HEK293 (cell line): ENCODE measurements around the gene SCUBE3.

Source experiments
- AEBP2 ChIP-seq: fragments of 450-650 bp; formaldehyde crosslinking; IDR thresholded peaks from 2 replicates; pipeline ENCODE4 v1.5.1; 2016; ENCODE audit warnings: missing biosample characterization, missing genetic modification characterization, borderline replicate concordance
- ATF2 ChIP-seq: fragments of 450-650 bp; formaldehyde crosslinking; IDR thresholded peaks from 2 replicates; pipeline ENCODE4 v1.5.1; 2016; ENCODE audit warnings: missing biosample characterization, missing genetic modification characterization, low read depth
- CTCF ChIP-seq: fragments of 450-650 bp; formaldehyde crosslinking; IDR thresholded peaks from 2 replicates; pipeline ENCODE4 v1.5.1; 2016; ENCODE audit warnings: missing biosample characterization, missing genetic modification characterization
- HOXC10 ChIP-seq: sonication (generic); formaldehyde crosslinking; IDR thresholded peaks from 2 replicates; pipeline ENCODE4 v1.8.1; 2023; ENCODE audit warnings: mild to moderate bottlenecking, missing genetic modification reagents
- REST ChIP-seq: fragments of 450-650 bp; formaldehyde crosslinking; IDR thresholded peaks from 2 replicates; pipeline ENCODE4 v1.5.1; 2016; ENCODE audit warnings: missing biosample characterization, missing genetic modification characterization
- SCRT1 ChIP-seq: fragments of 450-650 bp; formaldehyde crosslinking; IDR thresholded peaks from 2 replicates; pipeline ENCODE4 v1.5.1; 2016; ENCODE audit warnings: missing biosample characterization, missing genetic modification characterization, borderline replicate concordance
- TRIM28 ChIP-seq: IDR thresholded peaks from 2 replicates; pipeline ENCODE4 v1.6.1; 2011; ENCODE audit warnings: low read length, control low read depth, borderline replicate concordance
- ZBTB21 ChIP-seq: fragments of 450-650 bp; formaldehyde crosslinking; IDR thresholded peaks from 2 replicates; pipeline ENCODE4 v1.5.1; 2017; ENCODE audit warnings: missing biosample characterization, missing genetic modification characterization
- ZBTB48 ChIP-seq: fragments of 450-650 bp; formaldehyde crosslinking; IDR thresholded peaks from 2 replicates; pipeline ENCODE4 v1.5.1; 2016; ENCODE audit warnings: missing biosample characterization, missing genetic modification characterization
- ZFP3 ChIP-seq: fragments of 450-650 bp; formaldehyde crosslinking; IDR thresholded peaks from 2 replicates; pipeline ENCODE4 v1.5.1; 2016; ENCODE audit warnings: low read depth, missing biosample characterization, missing genetic modification characterization
- ZIC2 ChIP-seq: fragments of 450-650 bp; formaldehyde crosslinking; IDR thresholded peaks from 2 replicates; pipeline ENCODE4 v1.5.1; 2016; ENCODE audit warnings: missing biosample characterization, missing genetic modification characterization
- ZNF138 ChIP-seq: fragments of 450-650 bp; formaldehyde crosslinking; IDR thresholded peaks from 2 replicates; pipeline ENCODE4 v1.5.1; 2016; ENCODE audit warnings: missing biosample characterization, missing genetic modification characterization, borderline replicate concordance
- ZNF148 ChIP-seq: fragments of 450-650 bp; formaldehyde crosslinking; IDR thresholded peaks from 2 replicates; pipeline ENCODE4 v1.5.0; 2017; ENCODE audit warnings: missing biosample characterization, missing genetic modification characterization, borderline replicate concordance
- ZNF169 ChIP-seq: fragments of 450-650 bp; formaldehyde crosslinking; IDR thresholded peaks from 2 replicates; pipeline ENCODE4 v1.5.1; 2016; ENCODE audit warnings: missing biosample characterization, missing genetic modification characterization
- ZNF174 ChIP-seq: fragments of 450-650 bp; formaldehyde crosslinking; IDR thresholded peaks from 2 replicates; pipeline ENCODE4 v1.5.0; 2017; ENCODE audit warnings: missing biosample characterization, mild to moderate bottlenecking, missing genetic modification characterization
- ZNF175 ChIP-seq: fragments of 450-650 bp; formaldehyde crosslinking; IDR thresholded peaks from 2 replicates; pipeline ENCODE4 v1.5.1; 2016; ENCODE audit warnings: missing biosample characterization, missing genetic modification characterization
- ZNF202 ChIP-seq: fragments of 450-650 bp; formaldehyde crosslinking; IDR thresholded peaks from 2 replicates; pipeline ENCODE4 v1.5.1; 2016; ENCODE audit warnings: missing biosample characterization, missing genetic modification characterization, borderline replicate concordance
- ZNF221 ChIP-seq: fragments of 450-650 bp; formaldehyde crosslinking; IDR thresholded peaks from 2 replicates; pipeline ENCODE4 v1.5.1; 2017; ENCODE audit warnings: missing biosample characterization, missing genetic modification characterization, borderline replicate concordance
- ZNF23 ChIP-seq: fragments of 450-650 bp; formaldehyde crosslinking; IDR thresholded peaks from 2 replicates; pipeline ENCODE4 v1.5.1; 2016; ENCODE audit warnings: missing biosample characterization, missing genetic modification characterization, borderline replicate concordance
- ZNF292 ChIP-seq: fragments of 450-650 bp; formaldehyde crosslinking; IDR thresholded peaks from 2 replicates; pipeline ENCODE4 v1.5.1; 2016; ENCODE audit warnings: low read depth, missing biosample characterization, missing genetic modification characterization, borderline replicate concordance
- ZNF416 ChIP-seq: fragments of 450-650 bp; formaldehyde crosslinking; IDR thresholded peaks from 2 replicates; pipeline ENCODE4 v1.5.1; 2016; ENCODE audit warnings: missing biosample characterization, missing genetic modification characterization
- ZNF426 ChIP-seq: fragments of 450-650 bp; formaldehyde crosslinking; IDR thresholded peaks from 2 replicates; pipeline ENCODE4 v1.5.1; 2017; ENCODE audit warnings: missing biosample characterization, missing genetic modification characterization, mild to moderate bottlenecking, inconsistent platforms, moderate library complexity
- ZNF473 ChIP-seq: fragments of 450-650 bp; formaldehyde crosslinking; IDR thresholded peaks from 2 replicates; pipeline ENCODE4 v1.5.1; 2017; ENCODE audit warnings: missing biosample characterization, missing genetic modification characterization
- ZNF514 ChIP-seq: fragments of 450-650 bp; formaldehyde crosslinking; IDR thresholded peaks from 2 replicates; pipeline ENCODE4 v1.5.1; 2016; ENCODE audit warnings: missing biosample characterization, missing genetic modification characterization
- ZNF544 ChIP-seq: fragments of 450-650 bp; formaldehyde crosslinking; IDR thresholded peaks from 2 replicates; pipeline ENCODE4 v1.5.0; 2017; ENCODE audit warnings: missing biosample characterization, missing genetic modification characterization

Gene SCUBE3

GRCh38 chr6:35181933-35182612 is 31.7 kb upstream of the SCUBE3 start (continued):
- TF ChIP-seq ZNF202 (no peak), AEBP2 (tag by site-specific recombination) (no peak), ZNF174 (tag by site-specific recombination) (0 out of 2 replicates have a peak, but pooled peaks have one; percentile 60), ATF2 (tag by site-specific recombination) (no peak), ZBTB21 (0 out of 2 replicates have a peak, but pooled peaks have one; percentile 52), ZNF473 (no peak; the same call in 1 of the 2 replicates), ZBTB48 (tag by site-specific recombination) (peak; percentile 95), ZNF514 (tag by site-specific recombination) (no peak), ZNF426 (no peak), CTCF (tag by site-specific recombination) (no peak), ZNF221 (tag by site-specific recombination) (peak; percentile 75; the same call in 1 of the 2 replicates), ZNF292 (no peak), ZIC2 (tag by site-specific recombination) (peak; percentile 96), HOXC10 (CRISPR knock-in tag) (no peak), ZNF169 (no peak), ZNF544 (tag by site-specific recombination) (peak; percentile 93), ZNF416 (tag by site-specific recombination) (no peak), ZFP3 (tag by site-specific recombination) (no peak), SCRT1 (tag by site-specific recombination) (no peak), REST (0 out of 2 replicates have a peak, but pooled peaks have one; percentile 23), ZNF148 (tag by site-specific recombination) (no peak), ZNF138 (tag by site-specific recombination) (no peak), ZNF175 (no peak), ZNF23 (no peak), TRIM28 (no peak)
